ENCODE results near the gene MVB12B.

The MVB12B gene

DNA sequence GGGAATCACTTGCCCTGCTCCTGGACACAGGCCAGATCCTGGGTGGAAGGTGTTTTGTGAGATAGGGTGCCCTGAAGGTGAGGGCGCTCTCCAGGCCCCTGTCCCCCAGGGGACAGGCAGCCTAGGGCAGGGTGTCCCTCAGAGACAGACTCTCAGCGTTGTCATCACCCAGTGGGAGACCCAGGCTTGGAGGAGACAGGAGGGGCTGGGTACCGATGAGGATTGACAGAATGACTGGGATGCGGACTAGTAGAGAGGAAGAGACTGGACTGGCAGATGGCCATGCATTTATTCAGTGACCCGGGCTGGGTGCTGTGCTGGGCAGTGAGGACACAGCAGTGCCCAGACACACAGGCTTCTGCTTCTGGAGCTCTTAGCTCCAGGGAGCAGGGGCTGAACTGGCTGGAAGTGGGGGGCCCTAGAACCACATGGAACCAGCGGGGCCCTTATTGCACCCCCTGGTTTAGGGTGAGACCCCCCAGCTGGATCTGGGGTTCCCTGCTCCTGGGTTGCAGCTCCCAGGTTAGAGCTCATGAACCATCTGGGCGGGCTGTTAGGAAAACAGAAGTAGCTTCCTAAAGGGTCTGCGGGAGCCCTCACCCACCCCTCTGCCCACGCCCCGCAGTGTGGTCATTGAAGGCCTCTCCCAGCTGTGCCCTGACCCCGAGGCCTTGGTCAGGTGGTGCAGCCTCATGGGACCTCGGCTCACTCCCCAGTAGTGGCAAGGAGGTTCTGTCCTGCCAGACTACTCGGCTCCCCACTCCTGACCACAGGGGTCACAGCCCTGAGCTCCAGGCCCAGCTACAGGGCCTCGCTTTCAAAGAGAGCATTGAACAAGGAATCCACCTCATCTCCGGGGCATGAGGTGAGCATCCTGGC, 170.4 kb downstream of the MVB12B start:
- DNase-seq = no peak

DNA sequence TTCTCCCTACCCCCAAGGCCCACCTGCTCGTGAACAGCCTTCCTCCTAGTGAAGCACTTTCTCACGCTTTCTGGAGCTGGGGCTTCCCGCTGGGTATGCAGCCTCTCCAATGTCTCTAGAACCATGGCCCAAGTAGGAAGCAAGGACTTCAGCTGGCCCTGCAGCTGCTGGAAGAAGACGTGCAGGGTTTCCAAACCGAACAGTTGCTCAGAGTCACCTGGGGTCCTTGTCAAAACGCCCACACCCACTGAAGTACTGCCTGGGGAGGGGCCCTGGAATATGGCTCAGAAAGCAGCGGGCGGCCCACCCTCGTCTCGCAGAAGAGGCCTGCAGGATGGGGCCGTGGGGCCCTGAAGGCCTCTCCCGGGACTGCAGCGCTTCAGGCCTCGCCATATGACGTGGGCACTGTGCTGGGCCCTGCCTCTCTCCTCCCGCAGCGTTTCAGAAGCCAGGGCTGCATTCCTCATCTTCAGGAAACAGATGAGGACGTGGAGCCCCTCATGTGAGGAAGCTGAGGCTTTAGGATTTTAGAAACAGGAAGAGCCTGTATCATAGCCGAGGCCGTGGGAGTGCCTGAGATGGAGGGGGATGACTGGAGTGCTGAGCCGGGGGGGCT, 171.1 kb downstream of the MVB12B start:
- DNase-seq = no peak

DNA sequence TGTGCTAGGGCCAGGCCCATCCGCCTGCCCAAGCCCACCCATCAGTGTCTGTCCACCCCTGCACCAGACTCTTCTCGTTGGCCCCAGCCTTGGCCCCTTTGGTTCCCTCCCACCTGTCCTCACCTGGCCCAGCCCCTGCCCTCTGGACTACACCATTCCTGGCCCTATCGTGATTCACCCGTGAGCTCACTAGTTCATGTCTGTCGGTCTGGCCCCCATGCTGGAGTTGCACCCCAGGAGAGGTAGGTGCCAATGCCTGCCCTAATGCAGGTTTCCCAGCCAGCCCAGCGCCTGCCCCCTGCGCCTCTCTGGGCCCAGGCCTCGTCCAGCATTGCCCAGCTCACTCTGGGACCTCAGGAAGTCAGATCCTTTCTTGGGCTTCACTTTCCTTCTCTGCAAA, 171.7 kb downstream of the MVB12B start:
- no peak for DNase-seq

DNA sequence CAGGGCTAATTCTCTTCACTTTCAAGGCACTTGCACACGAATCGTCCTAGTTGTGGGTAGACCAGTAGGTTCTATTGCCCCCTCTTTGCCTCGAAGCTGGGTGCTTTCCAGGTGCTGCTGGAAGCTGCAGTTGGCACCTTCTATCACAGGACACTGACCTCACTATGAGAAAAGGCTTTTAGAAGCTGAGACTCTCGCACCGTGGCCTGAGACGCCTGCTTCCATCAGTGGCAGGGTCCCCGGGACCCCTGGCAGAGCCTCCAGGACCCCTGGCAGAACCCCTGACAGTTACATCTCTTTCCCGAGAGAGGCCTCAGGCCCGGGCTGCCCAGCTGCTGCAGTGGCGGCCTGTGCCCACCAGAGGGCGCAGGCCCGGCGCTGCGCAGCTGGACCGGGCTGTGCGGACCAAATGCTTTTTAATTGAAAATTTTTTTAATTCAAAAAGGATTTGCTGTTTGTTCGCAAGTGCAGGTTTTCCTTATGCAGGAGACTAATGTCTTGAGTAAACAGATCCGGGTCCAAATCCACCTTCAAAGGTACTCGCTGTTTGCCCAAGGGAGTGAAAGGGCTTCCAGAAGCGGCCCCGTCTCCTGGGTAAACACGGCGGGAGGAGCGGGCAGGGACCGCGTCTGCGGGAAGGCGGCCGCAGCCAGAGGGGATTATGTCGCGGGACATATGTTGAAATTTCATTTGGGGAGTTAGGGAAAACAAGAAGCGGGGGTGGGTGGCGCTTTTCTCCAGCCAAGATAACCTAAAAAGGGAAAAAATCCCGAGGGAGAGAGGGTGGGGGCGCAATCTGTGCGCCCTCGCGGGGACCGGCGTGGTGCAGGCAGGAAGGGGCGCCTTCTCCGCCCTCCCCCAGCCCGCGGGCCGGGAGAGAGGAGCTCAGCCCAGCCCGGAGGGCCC, 172.6 kb downstream of the MVB12B start:
- peak; percentile 22 for DNase-seq

DNA sequence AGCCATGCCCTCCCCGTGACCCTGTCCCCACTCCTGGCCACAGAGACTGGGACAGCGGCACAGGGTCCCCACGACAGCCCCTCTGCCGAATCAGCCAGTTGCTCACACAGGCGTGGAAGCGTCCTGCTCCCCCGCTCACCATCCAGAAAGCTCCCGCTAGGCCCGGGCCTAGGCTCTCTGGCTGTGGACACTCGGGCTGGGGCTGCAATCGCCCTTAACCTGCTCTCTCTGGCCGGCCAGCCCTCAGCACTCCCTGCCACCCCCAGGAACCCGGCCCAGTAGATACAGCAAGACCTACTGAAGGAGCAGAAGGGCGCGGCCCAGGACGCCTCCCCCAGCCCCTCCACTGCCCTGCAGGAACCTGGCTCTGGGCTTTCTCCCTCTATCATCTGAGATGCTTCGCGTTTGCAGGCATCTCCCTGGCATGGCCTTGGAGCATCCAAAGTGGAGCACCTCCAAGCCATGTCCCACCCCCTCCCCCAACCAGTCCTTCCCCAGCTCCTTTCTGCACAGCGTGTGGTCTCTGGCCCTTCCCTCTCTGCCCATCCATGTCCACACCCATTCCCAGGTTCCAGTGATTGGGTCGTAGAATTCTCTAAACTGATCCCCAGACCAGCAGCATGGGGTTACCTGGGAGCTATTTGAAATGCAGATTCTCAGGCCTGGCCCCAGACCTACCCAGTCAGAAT, 173.4 kb downstream of the MVB12B start:
- DNase-seq = no peak

DNA sequence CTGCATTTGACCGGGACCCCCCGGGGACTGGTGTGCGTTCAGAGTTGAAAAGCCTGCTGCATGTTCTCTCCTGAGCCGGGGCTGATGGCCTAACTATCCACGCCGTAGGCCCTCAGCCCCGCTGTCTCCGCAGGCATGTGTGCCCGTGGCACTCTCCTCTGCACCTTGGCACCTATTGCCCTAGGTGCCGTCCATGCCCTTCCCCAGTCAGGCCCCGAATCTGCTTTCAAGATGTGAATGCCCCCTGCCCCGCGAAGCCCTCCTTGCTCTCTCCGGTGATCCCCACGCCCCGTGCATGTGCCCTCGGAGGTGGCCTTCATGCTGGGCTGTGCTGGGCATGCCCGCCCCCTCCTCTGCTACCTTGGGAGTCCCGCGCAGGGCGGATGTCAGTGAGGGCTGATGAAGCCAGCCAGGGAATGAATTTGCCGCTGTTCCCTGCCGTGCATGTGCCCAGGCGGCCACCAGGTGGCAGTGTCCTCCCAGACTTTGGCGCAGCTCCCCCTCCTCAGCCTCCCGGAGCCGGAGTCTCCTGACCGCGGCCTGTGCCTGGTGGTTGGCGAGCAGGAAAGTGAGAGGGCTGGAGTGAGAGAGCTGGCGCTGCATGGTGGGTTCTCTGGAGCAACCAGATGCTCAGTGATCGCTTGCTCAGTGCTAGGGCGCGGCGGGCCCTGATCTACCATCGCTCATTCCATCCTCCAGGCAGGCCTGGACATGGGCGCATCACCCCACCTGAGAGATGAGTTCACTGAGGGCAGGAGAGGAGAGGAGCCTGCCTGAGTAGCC, 174.2 kb downstream of the MVB12B start:
- DNase-seq = peak; percentile 70

DNA sequence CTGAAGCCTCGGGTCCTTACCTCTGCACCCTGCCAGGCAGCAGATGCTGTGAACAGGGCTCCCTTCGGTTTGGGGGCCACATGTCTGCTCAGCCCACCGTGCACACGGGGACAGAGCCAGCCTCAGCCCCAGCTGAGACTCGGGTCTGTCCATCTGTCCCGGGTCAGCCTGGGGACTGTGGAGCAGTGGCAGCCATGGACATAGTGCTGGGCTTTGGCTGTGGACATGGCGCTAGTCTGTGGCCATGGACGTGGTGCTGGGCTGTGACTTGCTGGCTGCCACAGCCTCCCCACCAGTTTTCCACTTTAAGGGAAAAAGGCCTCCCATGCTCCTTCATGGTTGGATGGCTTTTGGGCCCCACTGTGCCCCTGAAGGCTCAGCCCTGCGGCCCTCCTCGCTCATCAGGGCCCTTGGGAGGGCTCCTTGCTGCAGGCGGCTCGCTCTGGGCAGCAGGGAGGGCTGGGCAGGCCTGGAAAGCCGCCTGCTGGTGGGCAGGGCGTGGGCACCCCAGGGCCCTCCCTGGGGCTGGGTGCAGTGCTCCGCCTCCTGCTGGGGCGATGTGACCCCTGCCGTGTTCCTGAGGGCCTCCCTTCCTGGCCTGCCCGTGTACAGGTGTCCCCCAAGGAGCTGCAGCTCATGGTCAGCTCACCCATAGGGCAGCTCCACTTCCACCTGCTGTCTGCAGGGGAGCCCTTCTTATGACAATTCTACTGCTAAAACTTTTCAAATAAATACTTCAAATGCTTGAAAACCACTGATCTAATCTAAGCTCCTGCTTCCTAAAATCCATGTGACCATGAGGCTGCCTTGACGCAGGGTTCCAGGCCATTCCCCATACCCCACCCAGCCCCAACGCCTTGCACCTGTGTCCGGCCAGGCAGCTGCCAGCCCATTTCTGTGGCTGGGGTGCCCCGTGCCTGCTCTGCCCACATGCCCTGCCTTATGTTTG, 175.0 kb downstream of the MVB12B start:
- DNase-seq = no peak

DNA sequence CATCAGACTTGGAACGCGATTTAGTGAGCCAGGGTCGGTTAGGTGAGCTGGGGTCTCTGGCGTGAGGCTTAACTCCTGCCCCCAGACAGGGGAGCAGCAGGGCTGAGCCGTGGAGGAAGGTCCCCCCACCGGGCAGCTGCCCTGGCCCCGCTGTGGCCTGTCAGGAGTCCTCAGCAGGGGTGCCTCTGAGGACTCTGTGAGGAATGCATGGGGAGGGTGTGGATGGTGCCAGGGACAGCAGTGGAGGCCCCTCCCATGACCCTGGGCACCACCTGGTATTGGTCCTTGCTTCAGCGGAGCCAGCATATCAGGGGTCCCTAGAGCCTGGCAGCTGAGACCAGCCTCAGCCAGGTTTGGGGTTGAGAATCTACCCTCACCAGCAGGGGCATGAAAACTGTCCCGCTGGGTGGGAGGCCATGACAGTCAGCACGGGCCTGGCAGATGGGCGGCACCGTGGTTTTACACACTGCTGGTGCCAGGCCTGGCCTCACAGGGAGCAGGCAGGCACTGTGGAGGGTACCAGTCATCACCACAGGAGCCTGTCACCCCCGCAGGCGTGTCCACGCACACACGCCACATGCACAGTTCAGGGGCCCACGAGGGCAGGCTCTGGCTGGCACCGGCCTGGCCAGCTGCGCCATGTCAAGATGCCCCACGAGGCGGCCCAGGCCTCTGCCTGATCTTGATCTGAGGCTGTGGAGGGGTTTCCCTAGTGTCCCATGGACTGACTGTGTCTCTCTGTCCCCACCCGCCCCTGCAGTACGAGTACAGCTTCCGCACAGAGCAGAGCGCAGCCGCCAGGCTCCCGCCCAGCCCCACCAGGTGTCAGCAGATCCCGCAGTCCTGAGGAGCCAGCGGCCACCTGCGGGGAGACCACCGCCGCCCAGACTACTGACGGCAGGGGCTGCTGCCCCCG, 176.0 kb downstream of the MVB12B start:
- DNase-seq = no peak

DNA sequence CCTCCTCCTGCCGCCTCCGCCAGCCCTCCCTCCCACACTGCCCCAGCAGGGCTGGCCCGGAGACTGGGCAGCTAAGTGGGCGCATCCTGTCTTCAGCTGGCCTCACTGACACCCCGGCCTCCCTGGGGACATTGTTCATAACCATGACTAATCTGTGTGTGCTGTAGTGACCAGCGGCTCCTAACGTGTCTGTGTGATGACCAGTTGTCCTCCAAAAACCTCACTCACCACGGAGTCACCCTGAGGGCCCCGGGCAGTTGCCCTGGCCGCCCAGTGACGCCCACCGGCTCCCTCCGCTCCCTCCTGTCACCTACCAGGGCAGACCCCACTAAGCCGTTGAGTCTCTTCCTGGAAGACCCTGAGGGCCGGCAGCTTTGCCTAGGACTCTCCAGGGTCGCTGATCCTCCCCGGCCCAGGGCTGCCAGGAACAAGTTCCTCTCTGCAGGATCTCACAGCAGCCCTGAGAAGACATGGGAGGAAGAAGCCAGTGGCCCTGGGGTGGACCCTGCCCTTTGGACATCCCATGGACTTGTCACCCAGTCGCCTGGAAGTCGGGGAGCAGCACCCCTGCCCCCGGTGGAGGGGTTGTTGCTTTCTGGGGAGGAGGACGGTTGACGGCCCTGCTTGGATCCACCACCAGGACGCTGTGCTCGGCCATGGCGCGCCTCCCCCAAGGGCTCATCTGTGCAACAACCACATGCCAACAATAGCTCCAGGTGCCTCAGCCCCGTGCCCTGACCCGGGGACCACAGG, 176.9 kb downstream of the MVB12B start:
- DNase-seq = no peak

DNA sequence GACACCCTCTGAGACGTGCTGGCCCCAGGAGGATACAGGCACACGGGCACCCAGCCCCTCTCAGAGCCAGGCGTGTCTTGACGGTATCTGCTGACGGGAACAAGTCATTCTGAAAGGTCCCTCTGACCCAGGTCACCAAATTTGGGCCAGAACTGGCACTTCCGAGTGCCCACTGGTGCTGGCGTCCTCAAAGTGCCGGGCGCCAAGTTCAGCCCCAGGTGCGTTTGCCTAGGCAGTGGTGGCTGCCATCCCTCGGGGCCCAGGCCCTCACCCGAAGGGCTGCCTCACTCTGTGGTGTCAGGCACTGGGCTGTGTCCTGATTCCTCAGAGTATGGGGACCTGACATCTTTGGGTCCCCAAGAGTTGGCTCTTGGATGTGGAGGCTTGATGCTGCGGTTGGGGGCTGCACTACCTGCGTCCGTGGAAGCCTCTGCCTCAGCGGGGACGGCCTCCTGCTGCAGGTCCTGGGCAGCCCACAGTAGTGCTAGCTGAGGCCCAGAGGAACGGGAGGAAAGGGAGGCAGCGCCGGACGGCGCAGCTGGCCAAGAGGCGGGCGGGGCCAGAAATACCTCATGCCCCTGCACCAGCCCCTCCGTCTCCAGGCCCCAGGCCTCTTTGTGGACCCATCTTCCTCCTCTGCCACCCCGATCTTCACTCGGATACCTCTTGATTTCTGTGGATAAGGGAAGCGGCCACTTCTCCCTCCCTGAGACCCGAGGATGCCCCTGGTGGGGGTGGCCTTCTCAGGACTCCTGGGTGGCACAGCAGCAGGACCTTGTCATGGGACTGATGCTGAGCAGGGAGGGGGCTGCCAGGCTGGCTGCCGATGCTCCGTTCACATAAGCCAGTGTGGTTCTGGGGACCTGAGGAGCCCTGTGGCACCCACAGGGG, 177.7 kb downstream of the MVB12B start:
- no peak for DNase-seq

DNA sequence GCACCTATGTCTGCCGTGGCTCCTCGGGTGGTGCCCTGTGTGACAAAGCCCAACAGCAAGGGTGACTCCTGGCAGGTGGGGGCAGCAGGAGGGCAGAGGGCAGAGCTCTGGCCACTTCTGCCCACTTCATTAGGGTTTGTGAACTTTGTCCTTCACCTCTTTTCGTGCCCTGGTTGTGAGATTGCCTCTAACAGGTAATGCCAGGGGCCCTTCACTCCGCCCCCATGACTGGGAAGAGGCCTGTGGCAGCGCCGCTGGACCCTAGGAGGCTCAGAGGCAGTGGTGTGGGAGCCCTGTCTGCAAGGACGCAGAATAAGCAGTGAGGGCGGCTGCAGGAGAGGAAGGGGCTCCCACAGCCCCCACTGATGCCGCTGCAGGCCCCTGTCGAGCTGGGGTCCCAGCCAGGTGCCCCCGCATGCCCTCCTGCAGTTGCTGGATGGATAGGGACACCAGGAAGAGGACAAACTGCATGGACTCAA, 178.4 kb downstream of the MVB12B start:
- no peak for DNase-seq

DNA sequence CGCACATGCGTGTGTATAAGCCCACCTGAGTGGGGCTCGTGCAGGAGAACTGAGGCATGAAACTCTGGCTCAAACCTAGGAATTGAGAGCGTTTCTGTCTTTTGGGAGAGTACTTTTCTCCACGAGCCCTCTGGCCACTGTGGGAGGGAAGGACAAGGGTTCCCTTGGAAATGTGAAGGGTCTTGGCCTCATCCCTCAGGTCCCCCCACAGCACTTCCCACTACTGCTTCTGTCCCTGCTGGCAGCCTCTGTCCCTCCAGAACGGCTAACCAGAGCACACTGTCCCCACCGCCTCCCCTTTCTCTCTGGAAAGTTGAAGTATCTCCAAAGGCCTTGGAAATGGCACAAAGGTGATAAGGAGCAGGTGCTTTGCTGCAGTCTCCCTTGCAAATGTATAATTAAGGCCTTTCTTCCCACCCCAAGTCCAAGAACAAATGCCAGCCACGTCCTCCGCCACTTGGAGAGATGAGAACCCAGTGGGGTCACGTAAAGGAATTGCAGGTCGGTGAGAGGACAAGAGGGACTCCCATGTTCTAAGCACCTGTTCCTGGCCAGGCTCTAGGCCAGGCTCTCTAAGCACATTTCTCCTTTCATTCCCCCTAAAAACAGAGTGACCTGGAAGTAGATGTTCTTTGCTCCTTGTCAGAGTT, 179.2 kb downstream of the MVB12B start:
- DNase-seq = no peak

DNA sequence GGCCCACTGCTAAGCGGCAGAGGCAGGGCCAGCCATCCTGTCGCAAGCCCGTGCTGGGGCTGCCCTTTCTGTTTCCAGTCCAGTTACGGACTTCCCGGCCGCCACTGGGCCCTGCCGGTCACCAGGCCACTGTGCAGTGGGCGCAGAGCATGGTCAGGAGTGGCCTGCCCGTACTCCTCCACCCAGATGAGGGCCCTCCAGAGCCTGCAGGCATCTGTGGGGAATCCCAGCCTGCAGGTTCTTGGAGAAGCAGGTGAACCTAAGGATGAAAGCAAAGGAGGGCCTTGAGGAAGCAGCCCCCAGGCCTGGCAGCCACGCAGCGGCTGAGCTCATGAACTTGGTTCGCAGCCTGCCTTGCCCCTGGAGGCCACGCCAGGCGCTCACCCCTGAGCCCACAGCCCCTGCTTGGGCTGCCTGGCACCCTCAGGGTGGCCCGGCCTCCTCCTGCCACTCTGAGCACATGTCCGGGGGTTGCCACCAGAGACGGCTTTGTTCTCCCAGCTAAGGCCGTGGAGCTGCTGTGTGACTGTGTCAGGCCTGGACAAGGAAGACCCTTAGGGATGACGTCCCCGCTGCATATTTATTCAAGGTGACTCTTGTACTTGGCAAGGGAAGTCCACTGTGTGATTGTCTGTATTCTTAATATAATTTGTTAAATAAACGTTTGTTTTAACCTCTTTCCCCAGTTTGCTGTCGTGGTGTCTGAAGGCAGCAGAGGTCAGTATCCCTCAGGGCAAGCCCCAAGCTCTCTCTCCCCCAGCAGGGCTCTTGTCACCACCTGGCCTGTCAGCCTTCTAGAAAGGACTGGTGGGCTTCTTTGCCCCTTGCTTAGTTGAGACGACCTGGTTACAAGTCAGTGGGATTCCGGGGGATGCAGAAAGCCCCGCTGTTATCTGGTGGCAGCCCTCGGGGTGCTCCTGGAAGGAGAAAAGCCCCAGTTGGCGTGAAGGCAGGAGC, 180.0 kb downstream of the MVB12B start:
- no peak for DNase-seq

DNA sequence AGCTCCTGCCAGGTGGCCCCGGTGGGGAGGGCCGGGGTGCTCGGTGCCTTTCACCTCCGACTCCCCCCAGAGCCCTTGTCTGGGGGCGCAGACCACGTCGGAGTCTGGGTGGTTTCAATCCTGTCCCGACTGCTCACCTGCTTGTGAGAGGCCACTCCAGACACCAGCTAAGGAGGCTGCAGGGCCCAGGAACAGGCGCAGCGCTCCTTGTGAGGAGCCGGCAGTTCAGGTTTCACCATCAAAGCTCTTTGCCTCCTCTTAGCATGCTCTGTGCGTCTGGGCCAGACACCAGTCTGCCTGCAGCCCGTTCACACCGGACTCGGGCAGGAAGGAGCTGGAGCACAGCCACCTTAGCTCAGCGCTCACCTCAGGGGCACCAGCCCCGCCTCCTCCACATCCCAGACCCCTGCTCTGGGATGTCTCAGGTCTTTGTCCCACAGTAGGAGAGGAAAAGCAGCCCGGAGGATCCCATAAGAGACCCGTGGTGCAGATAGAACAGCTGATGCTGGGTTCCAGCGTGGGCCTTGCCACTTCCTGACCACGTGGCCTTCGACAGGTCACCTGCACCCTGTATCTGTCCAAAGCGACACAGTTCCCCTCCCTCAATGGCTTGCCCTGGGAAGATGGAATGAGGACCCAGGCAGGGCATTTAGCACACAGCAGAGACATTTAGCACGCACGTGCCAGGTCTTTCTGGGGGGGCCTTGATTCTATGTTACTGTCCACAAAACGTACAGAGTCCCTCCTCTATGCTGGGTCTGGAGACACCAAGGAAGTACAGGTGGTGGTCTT, 180.9 kb downstream of the MVB12B start:
- DNase-seq = no peak

DNA sequence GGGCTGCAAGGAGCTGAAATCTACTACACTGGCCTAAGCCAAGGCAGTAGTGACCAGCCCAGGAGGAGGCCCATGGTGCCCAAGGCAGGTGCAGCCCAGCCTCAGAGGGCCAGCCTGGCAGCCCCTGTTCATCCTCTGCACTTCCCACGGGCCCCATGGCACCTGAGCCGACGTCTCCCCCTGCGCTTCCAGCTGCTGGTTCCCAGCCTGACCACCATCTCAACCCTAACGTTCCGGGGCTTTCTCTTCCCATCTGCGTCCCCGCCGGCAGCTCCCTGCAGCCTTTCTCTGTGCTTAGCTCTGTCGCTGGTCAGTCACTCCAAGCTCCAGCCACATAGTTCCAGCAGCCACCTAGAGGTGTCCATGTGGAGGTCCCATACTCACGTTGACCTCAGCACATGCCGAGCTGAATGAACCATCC, 181.6 kb downstream of the MVB12B start:
- no peak for DNase-seq
